ENCODE results near the gene CRAMP1.
A peak's percentile ranks its signal among the peaks of the same experiment; 100 is the strongest.

- peak; percentile 38 for TF ChIP-seq CTCF (tag by site-specific recombination; IDR thresholded peaks at IDR 0.05)
- TF ChIP-seq ZNF513 (tag by site-specific recombination; IDR thresholded peaks at IDR 0.05) = no peak
- no peak for TF ChIP-seq HOXC10 (CRISPR knock-in tag; IDR thresholded peaks at IDR 0.05)
- TF ChIP-seq ZNF777 (tag by site-specific recombination; IDR thresholded peaks at IDR 0.05; ENCODE audit: borderline replicate concordance) = no peak; the same call in 1 of the 2 replicates
- TF ChIP-seq SETDB1 (IDR thresholded peaks at IDR 0.05; ENCODE audit: insufficient read length, low read length) = no peak
- TF ChIP-seq TRIM28 (IDR thresholded peaks at IDR 0.05; ENCODE audit: borderline replicate concordance, low read length) = no peak
- peak; percentile 18; the same call in 1 of the 2 replicates for TF ChIP-seq YY1 (tag by site-specific recombination; IDR thresholded peaks at IDR 0.05)
- TF ChIP-seq ZNF580 (tag by site-specific recombination; IDR thresholded peaks at IDR 0.05) = no peak
- no peak for TF ChIP-seq ZNF768 (tag by site-specific recombination; IDR thresholded peaks at IDR 0.05)
- TF ChIP-seq ZBTB11 (tag by site-specific recombination; conservative IDR thresholded peaks at IDR 0.05; ENCODE audit: low read depth) = peak; percentile 34; the same call in 1 of the 2 replicates
Observed at GRCh38 chr16:1678500-1679098, 66.4 kb downstream of the CRAMP1 start.
